ENCODE data around the gene SLC41A3.
"Not testable (repeated sequence)": the region's sequence is repeated elsewhere in the genome, so short reads cannot be mapped to it uniquely, and the experiment has no call there.

Gene SLC41A3

GRCh38 chr3:126008219-126008618, 75.7 kb downstream of the SLC41A3 start:
- H3K36me3 ChIP-seq: no peaks in the 10 kb centered on the region
- no peak for DNase-seq
- TF ChIP-seq CTCF (IDR thresholded peaks at IDR 0.05; ENCODE audit: low read depth, low read length): no peak

GRCh38 chr3:126005951-126006350, 78.0 kb downstream of the SLC41A3 start:
- TF ChIP-seq CTCF (IDR thresholded peaks at IDR 0.05; ENCODE audit: low read depth, low read length): no peak
- H3K27me3 ChIP-seq: no peaks in the 10 kb centered on the region
- H3K9me3 ChIP-seq: no peaks in the 10 kb centered on the region
- H3K4me1 ChIP-seq: no peaks in the 10 kb centered on the region
- H3K36me3 ChIP-seq: no peaks in the 10 kb centered on the region
- DNase-seq: no peak
- H3K4me3 ChIP-seq (ENCODE audit: low read depth, low read length): no peak overlapping the region

More at GRCh38 chr3:126008219-126008618, 75.7 kb downstream of the SLC41A3 start:
- Histone ChIP-seq H3K9me3 (no peaks in the 10 kb centered on the region), H3K27me3 (no peaks in the 10 kb centered on the region), H3K4me1 (no peaks in the 10 kb centered on the region), H3K4me3 (ENCODE audit: low read depth, low read length) (no peak overlapping the region)

GRCh38 chr3:126004692-126005091, 79.2 kb downstream of the SLC41A3 start:
- no peak for DNase-seq
- no peaks in the 10 kb centered on the region for H3K36me3 ChIP-seq

GRCh38 chr3:126004217-126004616, 79.7 kb downstream of the SLC41A3 start:
- no peak for TF ChIP-seq CTCF (IDR thresholded peaks at IDR 0.05; ENCODE audit: low read depth, low read length)
- DNase-seq: no peak
- no peaks in the 10 kb centered on the region for H3K27me3 ChIP-seq
- H3K4me1 ChIP-seq: no peaks in the 10 kb centered on the region
- no peak overlapping the region for H3K4me3 ChIP-seq (ENCODE audit: low read depth, low read length)
- no peaks in the 10 kb centered on the region for H3K9me3 ChIP-seq
- H3K36me3 ChIP-seq: no peaks in the 10 kb centered on the region

More at GRCh38 chr3:126004692-126005091, 79.2 kb downstream of the SLC41A3 start:
- Histone ChIP-seq H3K4me3 (ENCODE audit: low read depth, low read length) (no peak overlapping the region), H3K27me3 (no peaks in the 10 kb centered on the region), H3K9me3 (no peaks in the 10 kb centered on the region), H3K4me1 (no peaks in the 10 kb centered on the region)
- no peak for TF ChIP-seq CTCF (IDR thresholded peaks at IDR 0.05; ENCODE audit: low read depth, low read length)

- no peaks in the 10 kb centered on the region for H3K9me3 ChIP-seq
- H3K4me3 ChIP-seq (ENCODE audit: low read depth, low read length): no peak overlapping the region
- no peaks in the 10 kb centered on the region for H3K4me1 ChIP-seq
- no peak for TF ChIP-seq CTCF (IDR thresholded peaks at IDR 0.05; ENCODE audit: low read depth, low read length)
- H3K27me3 ChIP-seq: no peaks in the 10 kb centered on the region
- no peaks in the 10 kb centered on the region for H3K36me3 ChIP-seq
- no peak for DNase-seq
Observed at GRCh38 chr3:126003447-126004190, 80.3 kb downstream of the SLC41A3 start.

GRCh38 chr3:126002189-126002588, 81.7 kb downstream of the SLC41A3 start:
- H3K36me3 ChIP-seq: no peaks in the 10 kb centered on the region
- no peaks in the 10 kb centered on the region for H3K27me3 ChIP-seq
- H3K4me3 ChIP-seq (ENCODE audit: low read depth, low read length): no peak overlapping the region
- no peak for TF ChIP-seq CTCF (IDR thresholded peaks at IDR 0.05; ENCODE audit: low read depth, low read length)
- H3K9me3 ChIP-seq: no peaks in the 10 kb centered on the region
- no peaks in the 10 kb centered on the region for H3K4me1 ChIP-seq
- DNase-seq: no peak

GRCh38 chr3:125996751-125997150, 87.2 kb downstream of the SLC41A3 start:
- not testable (repeated sequence) for H3K4me3 ChIP-seq (ENCODE audit: low read depth, low read length); H3K9me3 ChIP-seq; H3K36me3 ChIP-seq; DNase-seq; H3K4me1 ChIP-seq; H3K27me3 ChIP-seq
